22Rv1 (cell line): ENCODE data around the gene ATP6V0C.

Source experiments
- H3K27ac ChIP-seq: fragments of 450-650 bp; 2 replicates; pipeline ENCODE4 v1.5.1; 2017
- CTCF ChIP-seq: fragments of 450-650 bp; IDR thresholded peaks from 2 replicates; pipeline ENCODE4 v1.5.1; 2017; ENCODE audit warnings: mild to moderate bottlenecking
- ZFX ChIP-seq: fragments of 450-650 bp; IDR thresholded peaks from 2 replicates; pipeline ENCODE4 v1.6.1; 2017; ENCODE audit warnings: antibody characterized with exemption, borderline replicate concordance

The ATP6V0C gene

GRCh38 chr16:2508722-2509400 lies 4.9 kb upstream of the ATP6V0C start:
- H3K27ac ChIP-seq, result no peak overlapping the region; the same call in 1 of the 2 replicates

GRCh38 chr16:2511128-2511800 lies 2.5 kb upstream of the ATP6V0C start:
- no peak for TF ChIP-seq CTCF
- TF ChIP-seq ZFX, result no peak
- H3K27ac ChIP-seq, result peak overlapping the region; percentile 92

More at GRCh38 chr16:2508722-2509400, 4.9 kb upstream of the ATP6V0C start:
- no peak for TF ChIP-seq ZFX
- TF ChIP-seq CTCF, result no peak

- peak overlapping the region; percentile 92 for H3K27ac ChIP-seq
- TF ChIP-seq ZFX, result no peak
- no peak for TF ChIP-seq CTCF
Observed at GRCh38 chr16:2511996-2512734, 1.6 kb upstream of the ATP6V0C start.

GRCh38 chr16:2512735-2513404 lies 882 bp upstream of the ATP6V0C start:
- H3K27ac ChIP-seq, result peak overlapping the region; percentile 92
- no peak for TF ChIP-seq ZFX
- TF ChIP-seq CTCF, result peak; percentile 23; the same call in 1 of the 2 replicates

GRCh38 chr16:2514333-2515179 lies 804 bp downstream of the ATP6V0C start:
- H3K27ac ChIP-seq, result peak overlapping the region; percentile 92
- TF ChIP-seq CTCF (no peak), ZFX (no peak)

GRCh38 chr16:2515180-2515851 lies 1.6 kb downstream of the ATP6V0C start:
- H3K27ac ChIP-seq, result peak overlapping the region; percentile 92
- TF ChIP-seq ZFX (no peak), CTCF (no peak)
